A549 treated with Mapracorat at 1 μM for 4 hours (cell line): ENCODE data around the gene LAMA2. TPM values are rescaled to one million over a fixed set of nuclear protein-coding genes. Genes with fewer than 3 reads are reported as not detected.

ENCODE experiments used
- total RNA-seq: library from RNA; stranded (reverse); fragments of 200-300 nt; extraction: Qiagen RNA extraction; gene quantifications from 5 replicates; pipeline ENCODE4 v1.2.3, GENCODE V29; 2022

Gene LAMA2, protein sequence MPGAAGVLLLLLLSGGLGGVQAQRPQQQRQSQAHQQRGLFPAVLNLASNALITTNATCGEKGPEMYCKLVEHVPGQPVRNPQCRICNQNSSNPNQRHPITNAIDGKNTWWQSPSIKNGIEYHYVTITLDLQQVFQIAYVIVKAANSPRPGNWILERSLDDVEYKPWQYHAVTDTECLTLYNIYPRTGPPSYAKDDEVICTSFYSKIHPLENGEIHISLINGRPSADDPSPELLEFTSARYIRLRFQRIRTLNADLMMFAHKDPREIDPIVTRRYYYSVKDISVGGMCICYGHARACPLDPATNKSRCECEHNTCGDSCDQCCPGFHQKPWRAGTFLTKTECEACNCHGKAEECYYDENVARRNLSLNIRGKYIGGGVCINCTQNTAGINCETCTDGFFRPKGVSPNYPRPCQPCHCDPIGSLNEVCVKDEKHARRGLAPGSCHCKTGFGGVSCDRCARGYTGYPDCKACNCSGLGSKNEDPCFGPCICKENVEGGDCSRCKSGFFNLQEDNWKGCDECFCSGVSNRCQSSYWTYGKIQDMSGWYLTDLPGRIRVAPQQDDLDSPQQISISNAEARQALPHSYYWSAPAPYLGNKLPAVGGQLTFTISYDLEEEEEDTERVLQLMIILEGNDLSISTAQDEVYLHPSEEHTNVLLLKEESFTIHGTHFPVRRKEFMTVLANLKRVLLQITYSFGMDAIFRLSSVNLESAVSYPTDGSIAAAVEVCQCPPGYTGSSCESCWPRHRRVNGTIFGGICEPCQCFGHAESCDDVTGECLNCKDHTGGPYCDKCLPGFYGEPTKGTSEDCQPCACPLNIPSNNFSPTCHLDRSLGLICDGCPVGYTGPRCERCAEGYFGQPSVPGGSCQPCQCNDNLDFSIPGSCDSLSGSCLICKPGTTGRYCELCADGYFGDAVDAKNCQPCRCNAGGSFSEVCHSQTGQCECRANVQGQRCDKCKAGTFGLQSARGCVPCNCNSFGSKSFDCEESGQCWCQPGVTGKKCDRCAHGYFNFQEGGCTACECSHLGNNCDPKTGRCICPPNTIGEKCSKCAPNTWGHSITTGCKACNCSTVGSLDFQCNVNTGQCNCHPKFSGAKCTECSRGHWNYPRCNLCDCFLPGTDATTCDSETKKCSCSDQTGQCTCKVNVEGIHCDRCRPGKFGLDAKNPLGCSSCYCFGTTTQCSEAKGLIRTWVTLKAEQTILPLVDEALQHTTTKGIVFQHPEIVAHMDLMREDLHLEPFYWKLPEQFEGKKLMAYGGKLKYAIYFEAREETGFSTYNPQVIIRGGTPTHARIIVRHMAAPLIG (N-terminal part only)
- 0.30 to 1.2 TPM (median 0.51 TPM) in 5 replicates for total RNA-seq

DNA sequence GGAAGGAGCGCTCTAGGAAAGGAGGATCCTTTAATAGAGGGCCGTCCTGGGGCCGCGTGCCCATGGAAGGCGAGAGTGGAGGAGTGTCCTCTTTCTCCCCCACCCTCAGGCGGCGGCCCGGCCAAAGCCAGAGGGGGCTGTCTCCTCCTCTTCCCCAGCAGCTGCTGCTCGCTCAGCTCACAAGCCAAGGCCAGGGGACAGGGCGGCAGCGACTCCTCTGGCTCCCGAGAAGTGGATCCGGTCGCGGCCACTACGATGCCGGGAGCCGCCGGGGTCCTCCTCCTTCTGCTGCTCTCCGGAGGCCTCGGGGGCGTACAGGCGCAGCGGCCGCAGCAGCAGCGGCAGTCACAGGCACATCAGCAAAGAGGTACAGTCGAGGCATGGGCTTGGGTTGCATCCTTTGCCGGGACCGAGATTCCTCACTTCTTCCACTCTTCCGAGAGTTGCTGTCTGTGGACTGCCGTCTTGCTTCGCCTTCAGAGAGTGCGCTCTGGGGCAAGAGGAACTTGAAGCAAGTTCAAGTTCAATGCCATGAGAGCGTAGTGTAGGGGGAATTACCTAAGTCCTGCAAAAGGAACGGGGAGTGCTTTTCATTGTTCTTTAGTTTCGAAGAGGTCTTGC, at the start of gene LAMA2:
Gene LAMA2 (plus strand): TSS at position 148 of the 621 bp plus-strand sequence. CDS start 108 bp downstream, at position 256.

